Left hindlimb (tissue), 1 donor: ENCODE data around the gene GGT6.

Source experiments
- DNase-seq: peaks from one replicate; pipeline ENCODE4 v3.0.0-alpha.2; 2018

GGT6 gene

GRCh38 chr17:4536742-4537411 is 23.5 kb downstream of the GGT6 start:
- DNase-seq = no peak

DNA sequence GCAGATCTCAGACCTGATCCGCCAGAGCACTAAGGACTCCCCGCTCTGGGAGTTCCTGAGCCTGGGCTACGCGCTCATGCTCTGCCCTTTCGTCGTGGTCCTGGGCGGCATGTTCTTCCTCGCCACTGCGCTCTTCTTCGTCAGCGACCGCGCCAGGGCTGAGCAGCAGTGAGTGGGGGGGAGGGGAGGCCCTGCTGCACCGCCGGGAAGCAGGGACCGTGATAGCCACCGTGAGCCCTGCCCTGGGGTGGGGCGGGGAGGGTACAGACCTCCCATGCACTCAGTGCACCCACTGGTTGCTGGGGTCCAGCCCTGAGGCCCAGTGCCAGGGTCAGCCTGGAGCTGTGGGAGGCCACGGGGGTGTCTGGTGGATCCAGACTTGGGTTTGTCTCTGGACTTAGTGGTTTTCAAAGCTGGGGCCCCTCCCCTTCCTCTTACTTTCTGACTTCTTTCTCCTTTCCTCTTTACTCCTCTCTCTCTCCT is 24.1 kb downstream of the GGT6 start:
- DNase-seq = no peak

GRCh38 chr17:4535667-4536258 is 24.6 kb downstream of the GGT6 start:
- DNase-seq = no peak

DNA sequence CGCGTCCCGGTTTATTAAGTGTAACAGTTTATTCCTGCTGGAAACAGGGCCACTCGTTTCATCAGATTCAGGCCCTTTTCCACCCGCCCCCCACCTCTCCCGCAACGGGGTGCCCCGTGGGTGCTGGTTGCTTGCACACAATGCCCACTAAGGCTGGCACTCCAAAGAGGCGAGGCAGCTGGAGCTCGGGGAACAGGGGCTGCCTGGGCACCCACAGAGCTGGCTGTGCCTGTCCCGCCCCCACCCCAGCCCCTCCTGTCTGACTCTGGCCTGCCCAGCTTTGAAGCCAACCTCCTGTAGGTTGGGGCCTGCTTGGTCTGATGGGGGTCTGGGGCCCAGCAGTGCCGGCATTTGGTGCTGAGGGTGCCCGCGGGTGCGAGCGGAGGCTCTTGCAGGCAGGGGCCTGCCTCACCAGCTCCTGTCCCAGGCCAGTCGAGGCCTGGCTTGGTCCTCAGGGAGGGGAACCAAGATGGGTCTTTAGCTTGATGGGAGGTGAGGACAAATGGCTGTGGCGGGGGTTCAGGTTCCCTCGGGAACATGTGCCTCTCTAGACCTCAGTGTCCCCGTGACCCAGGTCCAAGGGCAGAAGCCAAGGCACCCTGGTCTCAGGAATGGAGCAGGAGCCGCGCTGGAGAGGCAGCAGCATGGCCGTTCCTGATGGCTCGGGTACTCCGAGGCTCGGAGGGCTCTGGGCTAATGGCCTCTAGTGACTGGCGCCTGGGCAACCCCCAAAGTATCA is 25.3 kb downstream of the GGT6 start:
- DNase-seq = no peak

- DNase-seq = no peak
These were observed 25.9 kb downstream of the GGT6 start for GRCh38 chr17:4534515-4534914.

- DNase-seq = peak; percentile 75
These were observed 26.6 kb downstream of the GGT6 start for GRCh38 chr17:4533523-4534504.

DNA sequence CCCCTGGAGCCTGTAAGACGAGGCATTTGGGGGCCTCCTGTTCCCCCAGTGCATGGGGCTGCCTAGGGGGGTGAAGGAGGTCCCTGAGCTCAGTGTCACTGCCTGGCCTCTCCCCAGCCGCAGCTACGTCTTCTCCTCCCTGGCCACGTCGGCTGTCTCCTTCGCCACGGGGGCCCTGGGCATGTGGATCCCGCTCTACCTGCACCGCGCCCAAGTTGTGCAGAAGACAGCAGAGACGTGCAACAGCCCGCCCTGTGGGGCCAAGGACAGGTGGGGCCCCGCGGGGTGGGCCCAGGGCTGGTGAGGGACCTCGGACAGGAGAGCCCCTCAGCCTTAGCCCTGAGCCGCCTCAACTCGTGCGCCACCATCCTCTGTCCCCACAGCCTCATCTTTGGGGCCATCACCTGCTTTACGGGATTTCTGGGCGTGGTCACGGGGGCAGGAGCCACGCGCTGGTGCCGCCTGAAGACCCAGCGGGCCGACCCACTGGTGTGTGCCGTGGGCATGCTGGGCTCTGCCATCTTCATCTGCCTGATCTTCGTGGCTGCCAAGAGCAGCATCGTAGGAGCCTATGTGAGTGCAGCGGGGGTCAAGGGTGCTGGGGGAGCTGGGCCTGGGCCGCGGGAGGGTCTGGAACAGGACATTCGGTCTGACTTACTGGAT is 27.4 kb downstream of the GGT6 start:
- DNase-seq = no peak

DNA sequence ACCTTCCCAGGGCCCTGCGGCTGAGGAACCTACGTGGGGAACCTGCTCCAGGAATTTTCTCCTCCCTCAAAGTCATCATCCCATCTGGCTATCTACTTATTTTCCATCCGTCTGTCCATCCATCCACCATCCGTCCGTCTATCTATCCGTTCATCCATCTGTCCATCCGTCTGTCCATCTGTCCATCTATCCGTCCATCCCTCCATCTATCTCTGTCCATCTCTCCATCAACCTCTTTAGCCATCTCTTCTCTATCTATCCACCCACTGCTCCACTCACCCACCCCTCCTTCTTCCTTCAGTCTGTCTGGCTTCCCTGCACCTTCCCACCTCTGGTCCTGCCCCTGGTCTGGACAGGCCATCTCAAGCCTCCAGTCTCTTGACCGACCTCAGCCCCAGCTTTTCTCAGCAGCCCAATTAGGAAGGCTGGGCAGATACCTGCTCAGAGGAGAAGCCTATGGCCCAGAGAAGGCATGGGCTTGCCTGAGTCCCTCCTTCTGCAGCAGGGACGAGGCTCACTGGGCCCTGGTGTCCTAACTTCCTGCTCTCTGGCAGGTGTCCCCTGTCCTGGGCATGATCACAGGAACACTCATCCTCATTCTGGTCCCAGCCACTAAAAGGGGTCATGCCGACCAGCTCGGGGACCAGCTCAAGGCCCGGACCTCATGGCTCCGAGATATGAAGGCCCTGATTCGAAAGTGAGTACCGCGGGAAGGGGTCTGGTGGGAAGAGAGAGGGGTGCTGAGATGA is 28.2 kb downstream of the GGT6 start:
- no peak for DNase-seq

- DNase-seq = no peak
These were observed 29.3 kb downstream of the GGT6 start for GRCh38 chr17:4530799-4531730.

DNA sequence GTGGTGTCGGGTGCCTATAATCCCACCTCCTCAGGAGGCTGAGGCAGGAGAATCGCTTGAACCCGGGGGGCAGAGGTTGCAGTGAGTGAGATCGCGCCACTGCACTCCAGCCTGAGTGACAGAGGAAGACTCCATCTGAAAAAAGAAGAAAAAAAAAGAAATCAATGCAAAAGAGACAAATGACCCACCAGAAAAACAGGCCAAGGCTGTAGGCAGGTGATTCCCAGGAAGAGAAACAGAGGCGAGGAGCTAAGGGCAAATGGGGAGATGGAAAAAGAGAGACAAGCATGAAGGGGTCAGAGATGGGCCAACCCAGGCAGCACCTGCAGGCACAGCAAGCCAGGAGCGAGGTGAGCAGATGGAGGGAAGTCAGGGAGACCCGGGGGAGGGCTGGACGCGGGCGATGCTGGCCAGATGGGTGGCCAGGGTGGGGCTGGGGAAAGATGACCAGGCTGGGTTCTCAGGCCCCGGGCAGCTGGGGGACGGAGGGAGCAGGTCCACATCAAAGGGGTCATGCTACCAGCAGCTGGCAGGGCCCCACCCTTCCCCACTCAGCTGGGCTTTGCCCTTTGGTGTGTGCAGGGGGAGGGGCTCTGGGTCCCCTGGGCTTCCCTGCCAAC is 30.7 kb downstream of the GGT6 start:
- DNase-seq = no peak

- DNase-seq = no peak
These were observed 32.7 kb downstream of the GGT6 start for GRCh38 chr17:4527566-4528125.

DNA sequence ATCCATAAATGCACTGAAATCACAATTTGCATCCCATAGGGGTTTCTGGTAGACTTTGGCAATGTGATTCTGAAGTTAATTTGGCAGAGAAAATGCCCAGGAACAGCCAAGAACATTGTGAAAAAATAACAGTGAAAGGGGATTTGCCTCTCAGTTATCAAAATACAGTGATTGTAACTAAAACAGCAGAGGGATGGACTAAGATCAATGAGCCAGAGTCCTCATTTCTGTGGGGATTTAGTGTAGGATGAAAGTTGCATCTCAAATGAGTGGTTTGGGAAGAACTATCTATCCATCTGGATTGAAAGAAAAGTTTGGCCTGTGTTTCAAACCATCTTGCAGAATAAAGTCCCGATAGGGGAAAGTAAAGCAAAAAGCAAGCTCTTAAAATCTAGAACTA is 33.2 kb downstream of the GGT6 start:
- no peak for DNase-seq

GRCh38 chr17:4525691-4526397 is 34.5 kb downstream of the GGT6 start:
- DNase-seq = no peak

DNA sequence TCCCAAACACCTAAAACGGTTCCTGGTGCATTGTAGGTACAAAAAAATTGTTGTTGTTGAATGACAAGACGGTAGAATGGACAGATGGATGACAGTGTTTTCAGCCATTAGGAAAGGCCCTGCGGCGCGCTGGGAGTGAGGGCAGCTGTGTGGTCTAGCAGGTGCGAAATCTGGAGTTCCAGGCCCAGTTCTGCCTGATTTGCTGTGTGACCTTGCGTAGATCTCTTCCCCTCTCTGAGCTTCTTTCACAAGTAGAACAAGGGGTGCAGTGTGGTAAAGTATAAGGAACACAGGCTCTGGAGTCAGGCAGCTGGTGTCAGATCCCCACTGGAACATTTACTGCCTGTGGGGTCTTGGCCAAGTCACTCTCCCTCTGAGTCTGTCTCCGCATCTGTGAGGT is 36.4 kb downstream of the GGT6 start:
- no peak for DNase-seq

GRCh38 chr17:4522661-4523060 is 37.7 kb downstream of the GGT6 start:
- DNase-seq = no peak

DNA sequence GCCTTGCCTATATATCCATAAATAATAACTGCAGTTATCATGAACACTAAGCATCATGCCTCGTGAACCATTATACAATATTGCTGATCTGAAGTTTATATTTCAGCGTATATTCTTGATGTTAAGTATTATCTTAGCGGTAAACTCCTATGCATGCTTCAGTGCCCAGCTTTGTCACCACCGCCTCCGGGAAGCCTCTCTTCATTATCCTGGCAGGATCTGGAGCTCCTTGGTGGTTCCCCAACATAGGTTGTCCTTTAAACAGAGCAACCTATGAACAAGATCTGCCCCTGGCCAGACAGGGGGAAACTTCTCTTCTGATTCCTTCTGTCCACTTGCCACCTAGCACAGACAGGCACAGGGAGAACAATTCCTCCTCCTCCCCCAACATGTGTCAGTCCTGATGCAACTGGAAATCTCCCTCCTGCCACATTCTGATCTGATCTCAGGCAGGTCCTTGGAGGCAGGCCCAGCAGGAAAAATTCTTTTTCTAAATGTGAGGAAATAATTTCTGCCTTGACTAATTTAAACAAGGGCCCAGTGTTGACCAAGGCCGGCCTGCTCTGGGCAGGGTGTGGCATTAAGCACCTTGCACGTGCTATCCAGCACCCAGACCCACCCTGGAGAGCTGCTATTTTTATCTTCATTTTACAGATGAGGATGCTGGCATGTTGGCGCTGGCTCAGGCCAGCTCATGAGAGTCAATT is 39.3 kb downstream of the GGT6 start:
- no peak for DNase-seq

DNA sequence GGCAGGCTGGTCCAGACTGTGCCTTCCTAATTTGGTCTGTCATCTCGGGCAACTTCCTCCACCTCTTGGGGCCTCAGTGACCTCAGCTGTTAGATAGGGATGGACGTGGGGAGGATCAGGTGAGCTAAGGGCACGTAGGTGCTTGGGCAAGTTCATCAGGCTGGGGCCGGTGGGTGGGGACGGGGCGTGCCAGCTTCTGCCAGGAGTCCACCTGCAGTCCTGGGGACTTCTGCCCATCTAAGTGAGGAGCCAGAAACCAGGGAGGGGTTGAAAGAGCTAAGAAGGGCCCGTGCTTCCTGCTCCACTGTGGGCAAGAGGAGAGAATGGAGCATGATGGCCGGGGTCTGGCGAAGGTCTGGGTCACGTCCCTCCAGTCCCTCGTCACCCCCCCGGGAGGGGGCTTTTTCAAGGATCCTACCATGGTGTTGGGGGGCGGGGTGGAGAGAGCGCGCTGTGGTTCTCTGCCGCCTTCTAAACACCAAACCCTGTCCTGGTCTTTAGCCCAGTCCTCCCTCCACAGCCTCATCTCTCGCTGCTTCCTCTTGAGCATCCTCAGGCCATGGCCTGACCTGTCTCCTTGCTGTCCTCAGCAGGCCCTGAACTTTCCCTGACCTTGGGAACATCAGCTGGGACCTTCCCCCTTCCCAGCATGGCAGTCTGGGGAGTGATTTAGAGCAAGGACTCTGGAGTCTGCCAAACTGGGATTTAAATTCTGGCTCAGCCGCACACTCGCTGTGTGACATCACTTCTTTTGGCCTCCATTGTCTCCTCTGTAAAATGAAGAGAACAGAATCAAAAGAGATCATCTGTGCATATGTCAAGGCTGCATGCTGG is 40.1 kb downstream of the GGT6 start:
- no peak for DNase-seq
